HepG2 (cell line): Measurements from ENCODE around the gene TUBB4B. TPM values are rescaled to one million over a fixed set of nuclear protein-coding genes. Genes with fewer than 3 reads are reported as not detected.

Experiments
- CAMTA2 ChIP-seq: sonication (generic); formaldehyde crosslinking; IDR thresholded peaks from 2 replicates; pipeline ENCODE4 v1.4.0; 2020; ENCODE audit warnings: mild to moderate bottlenecking, missing genetic modification reagents, borderline replicate concordance
- EED ChIP-seq: sonication (generic); formaldehyde crosslinking; IDR thresholded peaks from 2 replicates; pipeline ENCODE4 v1.5.0; 2020; ENCODE audit warnings: mild to moderate bottlenecking, missing genetic modification reagents
- GATAD2A ChIP-seq: IDR thresholded peaks from 2 replicates; pipeline ENCODE4 v1.6.1; 2016
- HNF4G ChIP-seq, 2 experiments: sonication (generic) in 1 of 2; formaldehyde crosslinking in 1 of 2; IDR thresholded peaks; 2 replicates each; pipeline versions ENCODE4 v1.4.0 to v1.6.1; 2011 to 2020; ENCODE audit warnings: borderline replicate concordance in 2 of 2, low read depth in 2 of 2, mild to moderate bottlenecking in 2 of 2, low read length in 1 of 2, missing genetic modification reagents in 1 of 2, moderate library complexity in 1 of 2
- KDM2A ChIP-seq: sonication (generic); formaldehyde crosslinking; IDR thresholded peaks from 2 replicates; pipeline ENCODE4 v1.4.0; 2020; ENCODE audit warnings: low read depth, missing genetic modification reagents, borderline replicate concordance
- KMT2A ChIP-seq: sonication (generic); formaldehyde crosslinking; IDR thresholded peaks from 2 replicates; pipeline ENCODE4 v1.4.0; 2020; ENCODE audit warnings: missing genetic modification reagents
- MAZ ChIP-seq, 2 experiments: sonication (generic) in 1 of 2; formaldehyde crosslinking in 1 of 2; IDR thresholded peaks; 2 replicates each; pipeline versions ENCODE4 v1.5.0 to v1.6.1; 2012 to 2020; ENCODE audit warnings: low read depth in 2 of 2, mild to moderate bottlenecking in 2 of 2, borderline replicate concordance in 1 of 2, improper control_type of control experiment in 1 of 2, low read length in 1 of 2, missing genetic modification reagents in 1 of 2, moderate library complexity in 1 of 2
- NCOR1 ChIP-seq: fragments of 200-600 bp; sonication (generic); IDR thresholded peaks from 2 replicates; pipeline ENCODE4 v1.7.0; 2017; ENCODE audit warnings: antibody characterized with exemption, low read length, borderline replicate concordance
- POLR2G ChIP-seq: fragments of 200-400 bp; formaldehyde crosslinking; IDR thresholded peaks from 2 replicates; pipeline ENCODE4 v1.6.1; 2018; ENCODE audit warnings: mild to moderate bottlenecking, low read depth, low read length, moderate library complexity
- SALL1 ChIP-seq: sonication (generic); formaldehyde crosslinking; IDR thresholded peaks from 2 replicates; pipeline ENCODE4 v1.8.0; 2022; ENCODE audit warnings: mild to moderate bottlenecking, missing genetic modification reagents
- ZBTB20 ChIP-seq: sonication (generic); formaldehyde crosslinking; IDR thresholded peaks from 2 replicates; pipeline ENCODE4 v1.8.1; 2023; ENCODE audit warnings: missing genetic modification reagents, low read depth, mild to moderate bottlenecking, borderline replicate concordance
- ZBTB7B ChIP-seq: sonication (generic); formaldehyde crosslinking; IDR thresholded peaks from 2 replicates; pipeline ENCODE4 v1.4.0; 2020; ENCODE audit warnings: missing genetic modification reagents
- ZC3H13 ChIP-seq: sonication (generic); formaldehyde crosslinking; IDR thresholded peaks from 2 replicates; pipeline ENCODE4 v1.8.1; 2023; ENCODE audit warnings: mild to moderate bottlenecking, missing genetic modification reagents, moderate library complexity
- ZFY ChIP-seq: sonication (generic); formaldehyde crosslinking; IDR thresholded peaks from 2 replicates; pipeline ENCODE4 v1.4.0; 2020; ENCODE audit warnings: missing genetic modification reagents
- ZNF468 ChIP-seq: sonication (generic); formaldehyde crosslinking; IDR thresholded peaks from 2 replicates; pipeline ENCODE4 v1.8.0; 2022; ENCODE audit warnings: mild to moderate bottlenecking, moderate library complexity, missing genetic modification reagents
- ZNF660 ChIP-seq: sonication (generic); formaldehyde crosslinking; IDR thresholded peaks from 2 replicates; pipeline ENCODE4 v1.5.1; 2020; ENCODE audit warnings: mild to moderate bottlenecking, low read depth, missing genetic modification reagents, borderline replicate concordance
- ZNF709 ChIP-seq: sonication (generic); formaldehyde crosslinking; IDR thresholded peaks from 2 replicates; pipeline ENCODE4 v1.5.0; 2020; ENCODE audit warnings: mild to moderate bottlenecking, missing genetic modification reagents
- ZNF720 ChIP-seq: sonication (generic); formaldehyde crosslinking; IDR thresholded peaks from 2 replicates; pipeline ENCODE4 v1.4.0; 2020; ENCODE audit warnings: missing genetic modification reagents
- ZNF761 ChIP-seq: sonication (generic); formaldehyde crosslinking; conservative IDR thresholded peaks from 2 replicates; pipeline ENCODE4 v1.4.0; 2020; ENCODE audit warnings: mild to moderate bottlenecking, missing genetic modification reagents
- ZNF83 ChIP-seq: sonication (generic); formaldehyde crosslinking; IDR thresholded peaks from 2 replicates; pipeline ENCODE4 v1.4.0; 2020; ENCODE audit warnings: missing genetic modification reagents, mild to moderate bottlenecking, borderline replicate concordance
- ZSCAN31 ChIP-seq: sonication (generic); formaldehyde crosslinking; IDR thresholded peaks from 2 replicates; pipeline ENCODE4 v1.5.0; 2020; ENCODE audit warnings: low read depth, mild to moderate bottlenecking, missing genetic modification reagents
- polyA plus RNA-seq, 8 experiments: library from polyadenylated mRNA; depleted of rRNA in 3 of 8; stranded (reverse) in 7 of 8; unstranded in 1 of 8; fragments of >200 nt; fragmentation: Illumina TruSeq in 4 of 8; extraction: Trizol in 4 of 8; gene quantifications; 2 replicates each; pipeline versions ENCODE4 v1.2.1 to v1.2.3, GENCODE V29; 2011 to 2016; ENCODE audit warnings: low read depth in 4 of 8, missing spikeins in 1 of 8, mixed read lengths in 1 of 8; ENCODE audit not compliant: insufficient read depth in 1 of 8
- total RNA-seq, 5 experiments: library from RNA; depleted of rRNA; stranded (reverse); fragments of >200 nt; fragmentation: Illumina TruSeq; extraction: Trizol; gene quantifications; 2 replicates each; pipeline ENCODE4 v1.2.3, GENCODE V29; 2016; ENCODE audit warnings: low read depth in 1 of 5
- TF ChIP-seq, protein P1 (sequence below), 2 experiments: sonication (generic) in 1 of 2; formaldehyde crosslinking in 1 of 2; IDR thresholded peaks; 2 replicates each; pipeline versions ENCODE4 v1.4.0 to v1.6.1; 2016 to 2020; ENCODE audit warnings: borderline replicate concordance in 1 of 2, low read depth in 1 of 2, mild to moderate bottlenecking in 1 of 2, missing genetic modification reagents in 1 of 2

The TUBB4B gene
- total and polyA plus RNA-seq, 2 of the 13 experiments (the other 11 are each of a cell fraction or from before 2014, with no cell fraction given) = 182 to 412 TPM

GRCh38 chr9:137228968-137229896, 11.9 kb upstream of the TUBB4B start (continued):
- TF ChIP-seq NCOR1 (no peak), SALL1 (CRISPR knock-in tag) (no peak), ZC3H13 (CRISPR knock-in tag) (peak; percentile 77), ZSCAN31 (CRISPR knock-in tag) (0 out of 2 replicates have a peak, but pooled peaks have one; percentile 26), ZNF720 (CRISPR knock-in tag) (no peak), ZNF83 (0 out of 2 replicates have a peak, but pooled peaks have one; percentile 51), ZNF468 (CRISPR knock-in tag) (0 out of 2 replicates have a peak, but pooled peaks have one; percentile 68), ZFY (CRISPR knock-in tag) (peak; percentile 70; the same call in 1 of the 2 replicates), POLR2G (peak; percentile 60), CAMTA2 (no peak), KDM2A (CRISPR knock-in tag) (peak; percentile 67; the same call in 1 of the 2 replicates), ZBTB20 (CRISPR knock-in tag) (no peak), ZBTB7B (CRISPR knock-in tag) (peak; percentile 57; the same call in 1 of the 2 replicates), GATAD2A (0 out of 2 replicates have a peak, but pooled peaks have one; percentile 0), EED (CRISPR knock-in tag) (0 out of 2 replicates have a peak, but pooled peaks have one; percentile 34), HNF4G (IDR thresholded peaks at IDR 0.05; ENCODE audit: borderline replicate concordance, low read depth, low read length) (no peak), HNF4G (CRISPR knock-in tag; IDR thresholded peaks at IDR 0.05; ENCODE audit: borderline replicate concordance, low read depth) (no peak), MAZ (IDR thresholded peaks at IDR 0.05; ENCODE audit: borderline replicate concordance, low read depth, low read length) (no peak), MAZ (CRISPR knock-in tag; IDR thresholded peaks at IDR 0.05; ENCODE audit: low read depth) (peak; percentile 10; the same call in 1 of the 2 replicates), ZNF709 (CRISPR knock-in tag) (no peak), KMT2A (no peak), ZNF660 (CRISPR knock-in tag) (no peak), ZNF761 (CRISPR knock-in tag) (0 out of 2 replicates have a peak, but pooled peaks have one; percentile 9)
- TF ChIP-seq, protein P1, sequence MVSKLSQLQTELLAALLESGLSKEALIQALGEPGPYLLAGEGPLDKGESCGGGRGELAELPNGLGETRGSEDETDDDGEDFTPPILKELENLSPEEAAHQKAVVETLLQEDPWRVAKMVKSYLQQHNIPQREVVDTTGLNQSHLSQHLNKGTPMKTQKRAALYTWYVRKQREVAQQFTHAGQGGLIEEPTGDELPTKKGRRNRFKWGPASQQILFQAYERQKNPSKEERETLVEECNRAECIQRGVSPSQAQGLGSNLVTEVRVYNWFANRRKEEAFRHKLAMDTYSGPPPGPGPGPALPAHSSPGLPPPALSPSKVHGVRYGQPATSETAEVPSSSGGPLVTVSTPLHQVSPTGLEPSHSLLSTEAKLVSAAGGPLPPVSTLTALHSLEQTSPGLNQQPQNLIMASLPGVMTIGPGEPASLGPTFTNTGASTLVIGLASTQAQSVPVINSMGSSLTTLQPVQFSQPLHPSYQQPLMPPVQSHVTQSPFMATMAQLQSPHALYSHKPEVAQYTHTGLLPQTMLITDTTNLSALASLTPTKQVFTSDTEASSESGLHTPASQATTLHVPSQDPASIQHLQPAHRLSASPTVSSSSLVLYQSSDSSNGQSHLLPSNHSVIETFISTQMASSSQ (IDR thresholded peaks at IDR 0.05; ENCODE audit: low read depth) = no peak
- TF ChIP-seq, protein P1 (CRISPR knock-in tag; IDR thresholded peaks at IDR 0.05; ENCODE audit: borderline replicate concordance) = 0 out of 2 replicates have a peak, but pooled peaks have one; percentile 3
